NCI-H510A (cell line): ENCODE data around the gene GAS2L3.
A peak's percentile ranks its signal among the peaks of the same experiment; 100 is the strongest.
"Not testable (repeated sequence)": the region's sequence is repeated elsewhere in the genome, so short reads cannot be mapped to it uniquely, and the experiment has no call there.

ENCODE experiments used
- DNase-seq: peaks from one replicate; lab custom pipeline; 2025; lab: John Stamatoyannopoulos, UW

The GAS2L3 gene

GRCh38 chr12:100574187-100575074, 947 bp downstream of the GAS2L3 start:
- no peak for DNase-seq

- DNase-seq, result no peak
These were observed 3.0 kb downstream of the GAS2L3 start for GRCh38 chr12:100576331-100577036.

- no peak for DNase-seq
These were observed 5.4 kb downstream of the GAS2L3 start for GRCh38 chr12:100578923-100579322.

DNA sequence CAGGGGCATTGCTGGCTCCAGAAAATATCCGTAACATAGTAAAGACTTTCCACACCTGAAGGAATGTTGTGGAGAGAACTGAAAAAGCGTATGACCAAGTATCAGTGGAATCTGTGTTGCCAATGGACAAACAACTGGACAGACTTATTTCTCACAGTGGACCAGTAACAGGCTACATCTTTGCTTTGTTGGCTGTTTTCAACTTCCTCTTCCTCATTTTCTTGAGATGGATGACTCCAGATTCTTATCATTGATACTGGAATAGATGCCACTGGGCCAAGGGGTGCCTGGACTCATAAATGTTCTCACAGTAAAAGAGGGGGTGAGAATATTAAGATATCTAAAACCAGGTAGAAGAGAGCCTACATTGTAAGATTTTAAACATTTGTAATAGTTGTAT, 6.4 kb downstream of the GAS2L3 start:
- no peak for DNase-seq

GRCh38 chr12:100584256-100584655, 10.8 kb downstream of the GAS2L3 start:
- DNase-seq, result no peak

DNA sequence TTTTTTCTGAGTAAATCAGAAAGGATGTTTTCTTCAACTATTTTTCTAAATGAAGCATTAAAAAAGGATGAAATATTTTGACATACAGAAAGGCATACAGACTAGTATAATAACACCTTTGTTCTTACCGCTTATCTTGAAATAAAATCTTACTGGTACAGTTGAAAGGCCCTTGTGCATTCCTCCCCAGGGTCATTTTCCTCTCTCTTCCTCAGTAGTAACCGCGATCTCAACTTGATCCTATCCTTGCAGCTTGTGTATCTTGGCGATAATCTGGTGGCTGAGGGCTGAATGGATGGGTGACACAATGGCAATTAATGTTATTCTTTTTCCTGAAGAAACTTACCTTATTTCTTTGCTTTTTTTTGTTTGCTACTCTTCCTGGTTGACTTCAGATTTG, 18.5 kb downstream of the GAS2L3 start:
- no peak for DNase-seq

GRCh38 chr12:100593490-100593889, 20.0 kb downstream of the GAS2L3 start:
- no peak for DNase-seq

- DNase-seq, result no peak
These were observed 28.1 kb downstream of the GAS2L3 start for GRCh38 chr12:100601626-100602025.

GRCh38 chr12:100602997-100603396, 29.5 kb downstream of the GAS2L3 start:
- not testable (repeated sequence) for DNase-seq

- DNase-seq, result no peak
These were observed 35.3 kb downstream of the GAS2L3 start for GRCh38 chr12:100608776-100609175.

- DNase-seq, result no peak
These were observed 37.4 kb downstream of the GAS2L3 start for GRCh38 chr12:100610666-100611430.

- no peak for DNase-seq
These were observed 39.1 kb downstream of the GAS2L3 start for GRCh38 chr12:100612606-100613005.

- DNase-seq, result no peak
These were observed 51.1 kb downstream of the GAS2L3 start for GRCh38 chr12:100624571-100624970.

- no peak for DNase-seq
These were observed 59.0 kb downstream of the GAS2L3 start for GRCh38 chr12:100632445-100632892.

GRCh38 chr12:100633082-100633785, 59.8 kb downstream of the GAS2L3 start:
- not testable (repeated sequence) for DNase-seq

- peak; percentile 67 for DNase-seq
These were observed 69.8 kb downstream of the GAS2L3 start for GRCh38 chr12:100643246-100643645.

GRCh38 chr12:100646896-100647295, 73.4 kb downstream of the GAS2L3 start:
- no peak for DNase-seq

- no peak for DNase-seq
These were observed 77.6 kb downstream of the GAS2L3 start for GRCh38 chr12:100651108-100651507.

DNA sequence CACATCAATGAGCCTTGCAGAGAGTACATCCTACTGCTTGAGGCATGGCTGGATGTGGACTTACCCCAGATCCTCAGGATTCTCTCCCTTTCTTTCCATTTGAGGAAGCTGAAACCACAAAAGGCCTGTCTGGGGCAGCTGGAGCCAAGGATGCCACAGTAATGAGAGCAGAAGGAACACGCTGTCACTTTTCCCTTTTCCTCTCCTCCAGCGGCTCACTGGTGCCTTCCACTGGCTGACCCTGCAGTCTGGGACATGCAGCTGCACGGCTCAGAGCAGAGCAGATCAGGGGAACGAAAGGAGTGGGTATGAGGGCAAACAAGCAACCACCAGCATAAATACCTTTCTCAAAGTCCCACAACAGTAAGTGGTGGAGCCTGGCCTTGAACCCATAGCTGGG, 78.2 kb downstream of the GAS2L3 start:
- DNase-seq, result no peak

DNA sequence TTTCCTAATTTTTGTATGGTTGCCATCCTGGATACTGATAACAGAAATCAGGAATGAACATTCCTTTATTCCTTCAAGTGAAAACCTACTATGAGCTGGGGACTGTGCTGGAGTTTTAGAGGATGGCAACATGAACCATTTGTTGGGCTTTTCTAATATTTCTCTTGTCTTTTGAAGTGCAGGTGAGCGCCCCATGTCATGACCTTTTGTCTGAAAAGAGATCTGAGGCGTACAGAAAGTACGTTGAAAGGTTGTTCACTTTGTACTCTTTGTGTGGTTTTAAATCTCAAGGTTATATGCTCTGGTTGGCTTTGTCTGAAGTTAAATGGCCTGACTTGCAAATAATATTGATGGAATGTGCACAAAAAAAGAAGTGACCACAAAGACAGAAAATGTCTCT, 79.0 kb downstream of the GAS2L3 start:
- no peak for DNase-seq

- no peak for DNase-seq
These were observed 82.7 kb downstream of the GAS2L3 start for GRCh38 chr12:100656141-100656540.

DNA sequence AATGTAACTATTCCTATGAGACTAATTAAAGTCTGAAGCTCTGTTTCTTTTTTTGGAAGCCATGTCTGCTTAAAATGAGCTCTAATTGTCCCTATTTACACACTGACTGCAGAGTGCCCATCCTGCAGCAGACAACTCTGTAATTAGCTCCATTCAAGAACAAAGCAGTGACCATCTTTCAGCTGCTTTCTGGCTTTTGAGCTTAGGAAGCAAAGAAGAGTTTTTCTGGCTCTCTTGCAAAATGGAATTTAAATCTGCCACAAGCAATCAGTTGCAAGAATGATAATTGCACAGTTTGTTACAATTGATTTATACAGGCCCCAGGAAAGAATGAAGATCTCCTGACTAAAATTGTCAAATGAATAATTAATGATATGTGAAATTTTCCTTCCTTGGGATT, 83.4 kb downstream of the GAS2L3 start:
- no peak for DNase-seq
